ENCODE results near the gene POLR1C. TPM values are rescaled to one million over a fixed set of nuclear protein-coding genes. Genes with fewer than 3 reads are reported as not detected.

POLR1C gene
- total RNA-seq, 4 donors from 2014 or later, result 9.1 to 30.3 (median 17.6) TPM

DNA sequence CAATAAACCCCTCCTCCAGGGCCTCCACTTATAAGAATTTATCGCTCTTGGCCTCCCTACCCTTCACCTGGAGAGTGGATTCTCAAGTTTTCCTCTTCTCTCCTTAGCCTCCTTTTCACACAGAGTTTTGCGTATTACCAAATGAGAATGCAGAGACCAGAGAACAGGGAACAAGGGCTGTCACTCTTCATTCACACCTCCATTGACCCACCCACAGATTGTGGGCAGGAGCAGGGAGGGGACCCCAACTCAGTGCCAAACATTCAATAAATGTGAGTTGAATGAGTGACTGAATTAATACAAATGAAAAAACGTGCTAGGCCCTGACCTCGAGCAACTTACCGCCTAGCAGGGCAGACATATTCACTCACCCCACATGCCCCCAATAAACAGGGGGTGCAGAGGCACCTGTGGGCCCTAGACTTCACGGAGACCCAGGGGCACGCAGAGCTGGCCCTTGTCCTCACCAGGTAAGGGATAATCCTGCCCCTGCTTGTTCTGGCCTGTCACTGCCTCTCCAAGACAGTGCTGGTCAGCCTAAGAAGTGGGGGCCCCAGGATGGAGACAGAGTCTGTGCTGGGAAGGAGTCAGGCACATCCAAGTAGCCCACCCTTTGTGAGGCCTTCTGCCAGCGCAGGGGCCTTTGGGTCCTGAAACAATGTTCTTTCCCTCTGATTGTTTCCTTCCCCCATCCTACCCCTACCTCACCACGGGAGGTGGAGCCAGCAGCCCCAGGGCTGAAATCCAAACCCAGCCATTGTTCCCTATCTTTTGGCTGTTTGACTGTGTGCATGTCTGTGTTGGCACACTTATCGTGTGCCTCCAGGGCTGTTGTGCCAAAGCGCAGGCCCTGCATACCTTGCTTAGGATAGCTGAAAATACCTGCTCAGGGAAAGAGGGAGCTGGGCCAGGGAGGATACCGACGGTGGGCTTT lies 47.9 kb upstream of the POLR1C start:
- DNase-seq (ENCODE audit: extremely low spot score), result no peak
- TF ChIP-seq EP300 (IDR thresholded peaks at IDR 0.05) (no peak), POLR2AphosphoS5 (IDR thresholded peaks at IDR 0.05) (no peak), POLR2A (IDR thresholded peaks at IDR 0.05; ENCODE audit: low read depth) (no peak)
- TF ChIP-seq, protein P1, sequence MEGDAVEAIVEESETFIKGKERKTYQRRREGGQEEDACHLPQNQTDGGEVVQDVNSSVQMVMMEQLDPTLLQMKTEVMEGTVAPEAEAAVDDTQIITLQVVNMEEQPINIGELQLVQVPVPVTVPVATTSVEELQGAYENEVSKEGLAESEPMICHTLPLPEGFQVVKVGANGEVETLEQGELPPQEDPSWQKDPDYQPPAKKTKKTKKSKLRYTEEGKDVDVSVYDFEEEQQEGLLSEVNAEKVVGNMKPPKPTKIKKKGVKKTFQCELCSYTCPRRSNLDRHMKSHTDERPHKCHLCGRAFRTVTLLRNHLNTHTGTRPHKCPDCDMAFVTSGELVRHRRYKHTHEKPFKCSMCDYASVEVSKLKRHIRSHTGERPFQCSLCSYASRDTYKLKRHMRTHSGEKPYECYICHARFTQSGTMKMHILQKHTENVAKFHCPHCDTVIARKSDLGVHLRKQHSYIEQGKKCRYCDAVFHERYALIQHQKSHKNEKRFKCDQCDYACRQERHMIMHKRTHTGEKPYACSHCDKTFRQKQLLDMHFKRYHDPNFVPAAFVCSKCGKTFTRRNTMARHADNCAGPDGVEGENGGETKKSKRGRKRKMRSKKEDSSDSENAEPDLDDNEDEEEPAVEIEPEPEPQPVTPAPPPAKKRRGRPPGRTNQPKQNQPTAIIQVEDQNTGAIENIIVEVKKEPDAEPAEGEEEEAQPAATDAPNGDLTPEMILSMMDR (IDR thresholded peaks at IDR 0.05), result no peak
- H3K27me3 ChIP-seq, result peaks cover 0 to 58% (median 0%) of the 10 kb centered on the region in 4 donors
- no peak overlapping the region for H3K4me3 ChIP-seq
- no peak overlapping the region for H3K27ac ChIP-seq (replicated peaks in 1 of 4)
- H3K4me1 ChIP-seq, result no peaks in the 10 kb centered on the region
- no peaks in the 10 kb centered on the region for H3K9me3 ChIP-seq
- no peaks in the 10 kb centered on the region for H3K36me3 ChIP-seq
- 77% methylated on average over 8 of the region's 13 CpGs for WGBS
- intact Hi-C loops (cut with DNase I), result no loop called here

DNA sequence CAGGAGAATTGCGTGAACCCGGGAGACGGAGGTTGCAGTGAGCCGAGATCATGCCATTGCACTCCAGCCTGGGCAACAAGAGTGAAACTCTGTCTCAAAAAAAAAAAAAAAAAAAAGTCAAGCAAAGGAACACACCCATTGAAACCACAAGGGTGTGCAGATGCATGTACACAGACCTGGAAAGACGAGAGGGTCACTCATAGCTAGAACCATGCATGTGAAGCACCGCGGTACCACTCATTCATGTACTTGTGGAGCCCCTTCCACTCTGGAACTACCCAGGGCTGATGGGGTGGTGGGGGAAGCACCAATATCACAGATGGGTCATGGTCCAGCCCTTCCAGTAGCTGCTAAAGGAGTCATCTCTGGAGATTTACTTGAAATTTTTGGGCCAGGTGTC lies 46.9 kb upstream of the POLR1C start:
- H3K27me3 ChIP-seq, result peaks cover 0 to 49% (median 0%) of the 10 kb centered on the region in 4 donors
- 90% methylated on average over 7 of the region's 7 CpGs for WGBS
- TF ChIP-seq, protein P1 (IDR thresholded peaks at IDR 0.05), result no peak
- TF ChIP-seq EP300 (IDR thresholded peaks at IDR 0.05), result no peak
- no peak for TF ChIP-seq POLR2A (IDR thresholded peaks at IDR 0.05; ENCODE audit: low read depth)
- TF ChIP-seq POLR2AphosphoS5 (IDR thresholded peaks at IDR 0.05), result no peak
- H3K36me3 ChIP-seq, result no peaks in the 10 kb centered on the region
- DNase-seq (ENCODE audit: extremely low spot score), result no peak
- H3K9me3 ChIP-seq, result no peaks in the 10 kb centered on the region
- H3K4me3 ChIP-seq, result no peak overlapping the region
- no peak overlapping the region for H3K27ac ChIP-seq (replicated peaks in 1 of 4)
- H3K4me1 ChIP-seq, result no peaks in the 10 kb centered on the region
- intact Hi-C loops (cut with DNase I), result no loop called here

DNA sequence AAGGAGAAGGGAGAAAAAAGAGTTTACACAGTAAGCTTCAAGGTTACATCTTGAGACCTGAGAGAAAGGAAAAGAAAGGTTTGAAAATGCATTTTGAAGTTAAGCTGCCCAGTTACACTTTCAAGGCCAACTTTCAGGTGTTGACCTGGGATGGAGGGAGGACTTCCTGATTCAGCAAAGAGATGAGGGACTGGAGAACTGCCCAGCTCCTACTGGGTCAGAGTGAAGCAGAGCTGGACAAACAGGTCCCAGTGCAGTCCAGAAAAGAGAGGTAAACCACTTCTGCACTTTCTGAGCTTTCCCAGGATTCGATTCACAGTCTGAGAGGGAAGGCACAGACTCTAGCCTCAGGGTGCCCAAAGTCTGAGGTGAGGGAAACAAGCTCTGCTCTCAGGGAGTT lies 45.5 kb upstream of the POLR1C start:
- no peaks in the 10 kb centered on the region for H3K9me3 ChIP-seq
- WGBS, result 86% methylated on average over 1 of the region's 1 CpG
- H3K27me3 ChIP-seq, result peaks cover 0 to 35% (median 0%) of the 10 kb centered on the region in 4 donors
- intact Hi-C loops (cut with DNase I), result no loop called here
- H3K36me3 ChIP-seq, result no peaks in the 10 kb centered on the region
- no peak overlapping the region for H3K27ac ChIP-seq (replicated peaks in 1 of 4)
- no peak for DNase-seq (ENCODE audit: extremely low spot score)
- no peaks in the 10 kb centered on the region for H3K4me1 ChIP-seq
- no peak overlapping the region for H3K4me3 ChIP-seq
- TF ChIP-seq POLR2A (IDR thresholded peaks at IDR 0.05; ENCODE audit: low read depth) (no peak), POLR2AphosphoS5 (IDR thresholded peaks at IDR 0.05) (no peak), EP300 (IDR thresholded peaks at IDR 0.05) (no peak)
- TF ChIP-seq, protein P1 (IDR thresholded peaks at IDR 0.05), result no peak

DNA sequence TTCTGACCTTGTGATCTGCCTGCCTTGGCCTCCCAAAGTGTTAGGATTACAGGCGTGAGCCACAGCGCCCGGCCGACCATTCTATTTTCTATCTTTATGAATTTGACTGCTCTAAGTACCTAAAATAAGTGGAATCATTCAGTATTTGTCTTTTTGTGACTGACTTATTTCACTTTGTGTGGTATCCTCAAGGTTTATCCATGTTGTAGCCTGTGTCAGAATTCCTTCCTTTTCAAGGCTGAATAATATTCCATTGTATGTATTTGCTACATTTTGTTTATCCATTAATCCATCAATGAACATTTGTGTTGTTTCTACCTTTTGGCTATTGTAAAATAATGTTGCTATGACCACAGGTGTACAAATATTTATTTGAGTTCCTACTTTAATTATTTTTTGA lies 44.4 kb upstream of the POLR1C start:
- intact Hi-C loops (cut with DNase I), result no loop called here
- Histone ChIP-seq H3K4me3 (no peak overlapping the region), H3K36me3 (no peaks in the 10 kb centered on the region), H3K4me1 (peaks cover 2 to 7% (median 5%) of the 10 kb centered on the region in 4 donors), H3K9me3 (no peaks in the 10 kb centered on the region), H3K27me3 (peaks cover 0 to 27% (median 0%) of the 10 kb centered on the region in 4 donors), H3K27ac (replicated peaks in 1 of 4) (no peak overlapping the region)
- no peak for DNase-seq (ENCODE audit: extremely low spot score)
- TF ChIP-seq POLR2AphosphoS5 (IDR thresholded peaks at IDR 0.05), result no peak
- TF ChIP-seq, protein P1 (IDR thresholded peaks at IDR 0.05), result no peak
- no peak for TF ChIP-seq EP300 (IDR thresholded peaks at IDR 0.05)
- TF ChIP-seq POLR2A (IDR thresholded peaks at IDR 0.05; ENCODE audit: low read depth), result no peak
- 94% methylated on average over 4 of the region's 4 CpGs for WGBS

Data from esophagus muscularis mucosa (tissue), 4 donors.